Left lung (tissue), 10 donors: Measurements from ENCODE around the gene FNDC3B. TPM values are rescaled to one million over a fixed set of nuclear protein-coding genes. Genes with fewer than 3 reads are reported as not detected.

Experiments
- ATAC-seq: fragments of 200-7000 bp; cut with Tn5 transposase; one replicate; pipeline ENCODE4 v1.9.1; 2020; ENCODE audit warnings: moderate library complexity
- DNase-seq, 4 donors: peaks; one replicate each; pipeline ENCODE4 v3.0.0-alpha.2; 2013 to 2020
- H3K27ac ChIP-seq, 2 donors: fragments of 200-600 bp; sonication (generic) in 1 of 2; one replicate each; pipeline versions ENCODE4 v1.5.0 to v1.8.0; 2020 to 2021
- H3K27me3 ChIP-seq, 2 donors: fragments of 200-600 bp; sonication (generic) in 1 of 2; one replicate each; pipeline versions ENCODE4 v1.5.0 to v1.8.0; 2020 to 2021
- H3K36me3 ChIP-seq, 2 donors: fragments of 200-600 bp; sonication (generic) in 1 of 2; one replicate each; pipeline versions ENCODE4 v1.5.0 to v1.8.0; 2020 to 2021
- H3K4me1 ChIP-seq, 2 donors: fragments of 200-600 bp; one replicate each; pipeline ENCODE4 v1.8.0; 2021
- H3K4me3 ChIP-seq, 2 donors: fragments of 200-600 bp; sonication (generic) in 1 of 2; one replicate each; pipeline versions ENCODE4 v1.5.0 to v1.8.0; 2020 to 2021; ENCODE audit warnings: mild to moderate bottlenecking in 1 of 2
- H3K9me3 ChIP-seq, 2 donors: fragments of 200-600 bp; sonication (generic) in 1 of 2; one replicate each; pipeline versions ENCODE4 v1.5.0 to v1.8.0; 2020 to 2021
- intact Hi-C, 2 donors: fragments of 100-400 bp; cut with DNase I; formaldehyde crosslinking; loops; one replicate each; pipeline versions ENCODE4 v1.11.2 to v1.14.2; 2022
- polyA plus RNA-seq, 6 donors: library from polyadenylated mRNA; unstranded; fragments of 120-200 nt; gene quantifications; one replicate each; pipeline ENCODE4 v1.2.1, GENCODE V29; 2013; ENCODE audit not compliant: insufficient read length in 6 of 6
- total RNA-seq, 2 donors: library from RNA; stranded (reverse); fragmentation: NEBNext Ultra II Directional; extraction: Animal tissue kit (Norgen Biotek cat#: 25700); gene quantifications; one replicate each; pipeline ENCODE4 v1.2.1, GENCODE V29; 2021
- TF ChIP-seq, protein P1 (sequence below), 2 donors: fragments of 200-600 bp; sonication (generic) in 1 of 2; IDR thresholded peaks; one replicate each; pipeline versions ENCODE4 v1.5.0 to v1.8.0; 2021; ENCODE audit warnings: antibody characterized with exemption in 2 of 2
- donor health status: DM: no; HTN: yes; CAD: no.
- donor health status: DM: no; HTN: no; CAD: no.

Gene FNDC3B
- total and polyA plus RNA-seq, 8 donors = 35.2 to 185 (median 42.3) TPM

DNA sequence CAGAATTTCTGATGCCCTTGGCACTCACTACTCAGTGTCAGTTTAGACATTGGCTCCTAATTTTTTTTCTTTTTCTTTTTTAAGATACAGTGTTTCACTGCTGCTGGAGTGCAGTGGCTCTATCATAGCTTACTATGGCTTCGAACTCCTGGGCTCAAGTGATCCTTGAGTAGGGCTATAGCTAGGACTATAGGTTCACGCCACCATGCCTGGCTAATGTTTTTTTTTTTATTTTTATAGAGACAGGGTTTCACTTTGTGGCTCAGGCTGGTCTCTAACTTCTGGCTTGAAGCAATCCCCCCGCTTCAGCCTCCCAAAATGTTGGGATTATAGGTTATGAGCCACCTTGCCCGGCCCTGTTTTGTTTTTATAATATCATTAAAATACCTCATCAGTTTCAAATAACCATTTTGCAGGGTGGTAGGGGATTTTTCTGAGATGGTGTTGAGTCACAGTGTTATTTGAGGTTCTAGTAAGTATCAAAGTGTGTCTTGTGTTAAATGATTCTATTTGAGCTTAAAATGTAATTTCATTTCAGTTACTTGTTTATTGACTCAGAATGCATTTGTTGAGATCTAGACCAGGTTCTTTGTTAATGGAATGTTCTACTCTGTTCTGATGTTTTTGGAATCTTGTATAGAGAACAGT, 7.0 kb downstream of the FNDC3B start:
- TF ChIP-seq, protein P1, sequence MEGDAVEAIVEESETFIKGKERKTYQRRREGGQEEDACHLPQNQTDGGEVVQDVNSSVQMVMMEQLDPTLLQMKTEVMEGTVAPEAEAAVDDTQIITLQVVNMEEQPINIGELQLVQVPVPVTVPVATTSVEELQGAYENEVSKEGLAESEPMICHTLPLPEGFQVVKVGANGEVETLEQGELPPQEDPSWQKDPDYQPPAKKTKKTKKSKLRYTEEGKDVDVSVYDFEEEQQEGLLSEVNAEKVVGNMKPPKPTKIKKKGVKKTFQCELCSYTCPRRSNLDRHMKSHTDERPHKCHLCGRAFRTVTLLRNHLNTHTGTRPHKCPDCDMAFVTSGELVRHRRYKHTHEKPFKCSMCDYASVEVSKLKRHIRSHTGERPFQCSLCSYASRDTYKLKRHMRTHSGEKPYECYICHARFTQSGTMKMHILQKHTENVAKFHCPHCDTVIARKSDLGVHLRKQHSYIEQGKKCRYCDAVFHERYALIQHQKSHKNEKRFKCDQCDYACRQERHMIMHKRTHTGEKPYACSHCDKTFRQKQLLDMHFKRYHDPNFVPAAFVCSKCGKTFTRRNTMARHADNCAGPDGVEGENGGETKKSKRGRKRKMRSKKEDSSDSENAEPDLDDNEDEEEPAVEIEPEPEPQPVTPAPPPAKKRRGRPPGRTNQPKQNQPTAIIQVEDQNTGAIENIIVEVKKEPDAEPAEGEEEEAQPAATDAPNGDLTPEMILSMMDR (IDR thresholded peaks at IDR 0.05) = no peak
- Histone ChIP-seq H3K4me3 (no peak overlapping the region), H3K27me3 (no peaks in the 10 kb centered on the region), H3K27ac (no peak overlapping the region), H3K9me3 (no peaks in the 10 kb centered on the region), H3K36me3 (peaks cover 0 to 19% of the 10 kb centered on the region in 2 donors), H3K4me1 (peaks cover 13 to 71% of the 10 kb centered on the region in 2 donors)
- intact Hi-C loops = no loop called here
- ATAC-seq (no peak), DNase-seq (no peak)

- no peak for DNase-seq
- intact Hi-C loops = no loop called here
- peaks cover 13 to 63% of the 10 kb centered on the region in 2 donors for H3K4me1 ChIP-seq
- H3K27me3 ChIP-seq = no peaks in the 10 kb centered on the region
- no peaks in the 10 kb centered on the region for H3K9me3 ChIP-seq
- TF ChIP-seq, protein P1 (IDR thresholded peaks at IDR 0.05) = no peak
- H3K4me3 ChIP-seq = no peak overlapping the region
- ATAC-seq = no peak
- no peak overlapping the region for H3K27ac ChIP-seq
- H3K36me3 ChIP-seq = peaks cover 0 to 29% of the 10 kb centered on the region in 2 donors
Measured at GRCh38 chr3:172047567-172048115, 8.3 kb downstream of the FNDC3B start.

DNA sequence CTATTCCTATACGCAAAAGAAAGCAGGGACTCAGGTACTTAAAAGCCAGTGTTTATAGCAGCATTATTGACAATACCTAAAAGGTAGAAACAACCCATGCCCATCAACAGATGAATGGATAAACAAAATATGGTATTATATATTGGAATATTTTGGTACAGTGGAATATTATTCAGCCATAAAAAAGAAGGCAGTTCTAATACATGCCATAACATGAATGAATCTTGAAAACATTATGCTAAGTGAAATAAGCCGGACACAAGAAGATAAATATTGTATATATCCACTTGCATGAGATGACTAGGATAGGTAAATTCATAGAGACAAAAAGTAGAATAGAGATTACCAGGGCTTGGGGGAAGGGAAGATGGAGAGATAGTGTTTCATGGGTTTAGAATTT, 9.2 kb downstream of the FNDC3B start:
- intact Hi-C loops = no loop called here
- DNase-seq (no peak), ATAC-seq (no peak)
- Histone ChIP-seq H3K9me3 (no peaks in the 10 kb centered on the region), H3K27me3 (no peaks in the 10 kb centered on the region), H3K27ac (no peak overlapping the region), H3K4me1 (peaks cover 6 to 63% of the 10 kb centered on the region in 2 donors), H3K4me3 (no peak overlapping the region), H3K36me3 (peaks cover 0 to 38% of the 10 kb centered on the region in 2 donors)
- TF ChIP-seq, protein P1 (IDR thresholded peaks at IDR 0.05) = no peak

DNA sequence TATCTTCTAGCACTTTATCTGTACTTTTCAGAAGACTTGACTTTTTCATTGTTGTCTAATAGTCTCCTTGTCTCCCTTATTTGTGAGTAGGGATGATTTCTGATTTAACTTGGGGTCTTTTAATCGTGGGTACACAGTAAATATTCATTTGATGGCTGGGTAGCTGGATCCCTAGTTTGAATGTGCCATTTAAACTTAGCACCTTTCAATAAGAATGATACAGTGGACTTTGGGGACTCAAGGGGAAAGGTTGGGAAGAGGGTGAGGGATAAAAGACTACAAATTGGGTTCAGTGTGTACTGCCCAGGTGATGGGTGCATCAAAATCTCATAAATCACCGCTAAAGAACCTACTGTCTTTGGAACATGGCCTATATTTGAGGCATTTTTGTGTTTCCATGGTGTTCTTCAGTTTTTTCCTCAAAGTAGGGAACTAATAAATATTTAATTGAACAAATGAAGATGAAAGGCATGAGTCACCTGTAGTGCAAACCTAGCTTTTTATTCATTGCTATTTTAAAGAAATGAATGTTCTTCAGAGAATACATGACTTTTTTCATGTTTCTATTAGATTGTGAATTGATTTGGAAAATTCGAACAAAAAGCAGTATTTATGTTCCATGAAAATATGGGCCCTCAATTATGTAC, 12.1 kb downstream of the FNDC3B start:
- Histone ChIP-seq H3K36me3 (peaks cover 0 to 51% of the 10 kb centered on the region in 2 donors), H3K27me3 (no peaks in the 10 kb centered on the region), H3K9me3 (no peaks in the 10 kb centered on the region), H3K4me1 (peaks cover 17 to 61% of the 10 kb centered on the region in 2 donors), H3K27ac (no peak overlapping the region), H3K4me3 (no peak overlapping the region)
- intact Hi-C loops = no loop called here
- no peak for DNase-seq
- ATAC-seq = no peak
- TF ChIP-seq, protein P1 (IDR thresholded peaks at IDR 0.05) = no peak

DNA sequence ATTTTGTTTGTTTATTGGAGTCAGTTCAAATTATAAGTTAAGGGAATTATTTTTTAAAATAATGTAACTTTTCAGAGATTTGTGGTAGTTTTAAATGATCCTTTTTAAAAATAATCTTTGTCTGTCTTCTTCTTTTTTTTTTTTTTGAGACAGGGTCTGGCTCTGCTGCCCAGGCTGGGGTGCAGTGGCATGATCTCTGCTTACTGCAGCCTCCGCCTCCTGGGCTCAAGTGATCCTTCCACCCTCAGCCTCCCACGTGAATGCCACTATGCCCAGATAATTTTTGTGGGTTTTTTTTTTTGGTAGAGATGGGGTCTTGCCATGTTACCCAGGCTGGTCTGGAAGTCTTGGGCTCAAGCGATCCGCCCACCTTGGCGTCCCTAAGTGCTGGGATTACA, 12.6 kb downstream of the FNDC3B start:
- intact Hi-C loops = no loop called here
- Histone ChIP-seq H3K4me1 (peaks cover 21 to 62% of the 10 kb centered on the region in 2 donors), H3K27me3 (no peaks in the 10 kb centered on the region), H3K36me3 (peaks cover 0 to 51% of the 10 kb centered on the region in 2 donors), H3K27ac (no peak overlapping the region), H3K9me3 (no peaks in the 10 kb centered on the region), H3K4me3 (no peak overlapping the region)
- TF ChIP-seq, protein P1 (IDR thresholded peaks at IDR 0.05) = no peak
- no peak for DNase-seq
- no peak for ATAC-seq
